Body of pancreas (tissue), 4 donors: Measurements from ENCODE around the gene WDFY4. TPM values are rescaled to one million over a fixed set of nuclear protein-coding genes. Genes with fewer than 3 reads are reported as not detected.

Source experiments
- ATAC-seq: fragments of 150-250 bp; one replicate; pipeline ENCODE4 v1.9.1; 2016
- DNase-seq, 4 donors: peaks; one replicate each; pipeline ENCODE4 v3.0.0-alpha.2; 2019
- H3K27ac ChIP-seq, 4 donors: fragments of 200-600 bp; sonication (generic); 1 replicate in 3 of 4; 2 replicates in 1 of 4; pipeline versions ENCODE4 v1.5.1 to v1.6.1; 2016 to 2019; ENCODE audit warnings: mild to moderate bottlenecking in 1 of 4, mixed read lengths in 1 of 4, moderate library complexity in 1 of 4
- H3K27me3 ChIP-seq, 2 donors: fragments of 200-600 bp; sonication (generic); one replicate each; pipeline ENCODE4 v1.6.0; 2016; ENCODE audit warnings: mild to moderate bottlenecking in 1 of 2
- H3K36me3 ChIP-seq, 2 donors: fragments of 200-600 bp; sonication (generic); replicated peaks in 1 of 2; 2 replicates each; pipeline ENCODE4 v1.5.1; 2016; ENCODE audit warnings: low read depth in 2 of 2; ENCODE audit not compliant: insufficient read depth in 1 of 2
- H3K4me1 ChIP-seq: fragments of 200-600 bp; sonication (generic); one replicate; pipeline ENCODE4 v1.6.0; 2016
- H3K4me3 ChIP-seq, 2 donors: fragments of 200-600 bp; sonication (generic); 1 replicate in 1 of 2; 2 replicates in 1 of 2; pipeline ENCODE4 v1.5.1; 2016 to 2019
- H3K9me3 ChIP-seq, 3 donors: fragments of 200-600 bp; sonication (generic); 1 replicate in 2 of 3; 2 replicates in 1 of 3; pipeline ENCODE4 v1.5.1; 2016
- POLR2A ChIP-seq, 3 donors: fragments of 450-650 bp; IDR thresholded peaks; one replicate each; pipeline ENCODE4 v1.6.1; 2016; ENCODE audit warnings: antibody characterized with exemption in 3 of 3, mild to moderate bottlenecking in 2 of 3
- WGBS, 2 donors: methylation state at CpG; one replicate each; pipeline ENCODE4 v1.1.5; 2017; 5-methylcytosine and 5-hydroxymethylcytosine counted together
- intact Hi-C: fragments of 100-400 bp; cut with DNase I; formaldehyde crosslinking; loops from one replicate; pipeline ENCODE4 v1.15.1; 2023
- total RNA-seq, 2 donors: library from RNA; depleted of rRNA; stranded (reverse); fragments of >200 nt; gene quantifications; one replicate each; pipeline ENCODE4 v1.1.0, GENCODE V29; 2016
- TF ChIP-seq, protein P1 (sequence below), 7 experiments: fragments of 450-650 bp in 4 of 7; fragments of 200-600 bp in 3 of 7; sonication (generic) in 3 of 7; IDR thresholded peaks; one replicate each; pipeline ENCODE4 v1.5.1; 2016 to 2019; ENCODE audit warnings: antibody characterized with exemption in 7 of 7

The WDFY4 gene
- total RNA-seq, 2 donors from 2014 or later = 0.66 to 2.3 TPM

DNA sequence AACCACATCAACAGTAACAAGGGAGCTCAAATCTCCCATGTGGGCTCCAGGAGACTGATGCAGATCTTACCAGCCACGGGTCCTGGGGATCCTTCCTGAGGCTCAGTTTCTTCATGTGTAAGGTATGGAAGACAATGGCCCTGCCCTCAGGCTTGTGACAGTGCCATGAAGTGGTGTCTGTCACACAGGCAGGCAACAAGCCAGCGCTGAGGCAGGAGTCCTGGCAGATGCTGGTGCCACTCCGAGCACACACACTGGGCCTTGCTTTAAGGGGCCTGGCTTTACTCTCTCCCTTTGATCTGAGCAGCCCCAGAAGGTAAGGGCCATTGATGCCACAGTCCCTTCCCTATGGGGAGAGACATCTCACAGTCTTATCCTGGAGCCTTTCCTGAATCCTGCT is 283.4 kb downstream of the WDFY4 start:
- Histone ChIP-seq H3K9me3 (no peaks in the 10 kb centered on the region), H3K27ac (no peak overlapping the region), H3K4me1 (no peaks in the 10 kb centered on the region), H3K27me3 (no peaks in the 10 kb centered on the region), H3K36me3 (no peaks in the 10 kb centered on the region), H3K4me3 (no peak overlapping the region)
- 71 to 77% methylated on average over 2 to 3 of the region's 3 CpGs for WGBS, 2 donors
- DNase-seq (no peak), ATAC-seq (no peak)
- TF ChIP-seq, protein P1, sequence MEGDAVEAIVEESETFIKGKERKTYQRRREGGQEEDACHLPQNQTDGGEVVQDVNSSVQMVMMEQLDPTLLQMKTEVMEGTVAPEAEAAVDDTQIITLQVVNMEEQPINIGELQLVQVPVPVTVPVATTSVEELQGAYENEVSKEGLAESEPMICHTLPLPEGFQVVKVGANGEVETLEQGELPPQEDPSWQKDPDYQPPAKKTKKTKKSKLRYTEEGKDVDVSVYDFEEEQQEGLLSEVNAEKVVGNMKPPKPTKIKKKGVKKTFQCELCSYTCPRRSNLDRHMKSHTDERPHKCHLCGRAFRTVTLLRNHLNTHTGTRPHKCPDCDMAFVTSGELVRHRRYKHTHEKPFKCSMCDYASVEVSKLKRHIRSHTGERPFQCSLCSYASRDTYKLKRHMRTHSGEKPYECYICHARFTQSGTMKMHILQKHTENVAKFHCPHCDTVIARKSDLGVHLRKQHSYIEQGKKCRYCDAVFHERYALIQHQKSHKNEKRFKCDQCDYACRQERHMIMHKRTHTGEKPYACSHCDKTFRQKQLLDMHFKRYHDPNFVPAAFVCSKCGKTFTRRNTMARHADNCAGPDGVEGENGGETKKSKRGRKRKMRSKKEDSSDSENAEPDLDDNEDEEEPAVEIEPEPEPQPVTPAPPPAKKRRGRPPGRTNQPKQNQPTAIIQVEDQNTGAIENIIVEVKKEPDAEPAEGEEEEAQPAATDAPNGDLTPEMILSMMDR (IDR thresholded peaks at IDR 0.05) = no peak
- no peak for TF ChIP-seq POLR2A (IDR thresholded peaks at IDR 0.05)
- intact Hi-C loops = no loop called here

DNA sequence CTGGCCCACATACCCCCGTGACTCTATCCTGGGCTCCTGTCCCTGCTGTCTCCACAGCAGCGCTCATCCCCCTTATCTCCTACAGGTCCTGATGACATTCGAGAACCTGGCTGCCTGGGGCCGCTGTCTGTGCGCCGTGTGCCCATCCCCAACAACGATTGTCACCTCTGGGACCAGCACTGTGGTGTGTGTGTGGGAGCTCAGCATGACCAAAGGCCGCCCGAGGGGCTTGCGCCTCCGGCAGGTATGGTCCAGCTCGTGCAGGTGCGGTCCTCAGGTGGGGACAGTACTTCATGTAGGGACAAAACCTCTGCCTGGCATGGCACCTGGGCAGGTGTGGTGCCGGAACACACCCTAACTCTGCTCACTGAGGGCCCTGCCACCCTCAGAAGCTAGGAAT is 285.4 kb downstream of the WDFY4 start:
- no peak overlapping the region for H3K27ac ChIP-seq
- H3K4me3 ChIP-seq = no peak overlapping the region
- no peak for DNase-seq
- intact Hi-C loops = no loop called here
- H3K27me3 ChIP-seq = no peaks in the 10 kb centered on the region
- ATAC-seq = no peak
- no peaks in the 10 kb centered on the region for H3K4me1 ChIP-seq
- TF ChIP-seq, protein P1 (IDR thresholded peaks at IDR 0.05) = no peak
- TF ChIP-seq POLR2A (IDR thresholded peaks at IDR 0.05) = no peak
- H3K36me3 ChIP-seq = no peaks in the 10 kb centered on the region
- H3K9me3 ChIP-seq = no peaks in the 10 kb centered on the region
- 71 to 82% methylated on average over 12 to 14 of the region's 14 CpGs for WGBS, 2 donors

DNA sequence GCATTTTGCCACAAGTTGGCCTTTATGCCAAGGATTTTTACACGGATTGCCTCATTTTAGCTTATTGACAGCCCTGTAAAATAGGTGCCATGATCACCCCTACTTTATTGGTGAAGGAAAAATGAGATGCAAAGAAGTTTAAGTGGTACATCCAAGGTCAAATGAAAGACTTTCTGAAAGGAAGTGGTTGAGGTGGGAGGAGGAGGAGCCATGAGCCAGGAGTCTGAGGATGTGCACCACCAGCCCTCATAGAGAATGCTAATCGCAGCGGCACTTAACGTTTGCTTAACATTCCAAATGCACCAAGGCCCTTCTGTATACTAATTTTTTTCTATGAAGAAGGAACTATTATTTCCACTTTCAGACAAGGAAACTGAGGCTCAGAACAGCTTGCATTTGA is 286.0 kb downstream of the WDFY4 start:
- H3K27ac ChIP-seq = no peak overlapping the region
- no peak for TF ChIP-seq POLR2A (IDR thresholded peaks at IDR 0.05)
- TF ChIP-seq, protein P1 (IDR thresholded peaks at IDR 0.05) = no peak
- H3K4me3 ChIP-seq = no peak overlapping the region
- no peak for ATAC-seq
- no peaks in the 10 kb centered on the region for H3K9me3 ChIP-seq
- H3K36me3 ChIP-seq = no peaks in the 10 kb centered on the region
- no peaks in the 10 kb centered on the region for H3K27me3 ChIP-seq
- no peaks in the 10 kb centered on the region for H3K4me1 ChIP-seq
- intact Hi-C loops = no loop called here
- WGBS, 2 donors = 70 to 71% methylated on average over 4 of the region's 4 CpGs
- no peak for DNase-seq

DNA sequence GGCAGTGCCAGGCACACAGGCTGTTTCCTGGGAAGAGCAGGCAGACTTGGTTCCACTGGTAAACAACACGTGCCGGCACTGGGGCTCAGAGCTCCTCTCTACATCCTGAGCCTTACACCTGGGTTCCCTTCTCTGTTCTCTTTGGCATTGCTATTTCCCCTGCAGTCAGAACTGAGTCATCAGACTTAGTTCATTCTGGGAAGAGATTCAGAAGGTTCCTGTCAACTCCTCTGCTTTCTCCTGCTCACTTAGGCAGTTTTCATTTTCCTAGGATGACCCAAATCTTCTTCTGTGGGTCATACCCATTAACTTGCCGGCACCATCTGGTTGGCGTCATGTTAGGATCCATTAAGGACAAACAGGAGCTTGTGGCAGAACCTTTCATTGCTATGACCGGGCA is 288.4 kb downstream of the WDFY4 start:
- ATAC-seq (no peak), DNase-seq (no peak)
- Histone ChIP-seq H3K9me3 (no peaks in the 10 kb centered on the region), H3K4me1 (no peaks in the 10 kb centered on the region), H3K4me3 (no peak overlapping the region), H3K36me3 (no peaks in the 10 kb centered on the region), H3K27ac (no peak overlapping the region), H3K27me3 (no peaks in the 10 kb centered on the region)
- WGBS, 2 donors = 60 to 64% methylated on average over 5 of the region's 5 CpGs
- TF ChIP-seq POLR2A (IDR thresholded peaks at IDR 0.05) = no peak
- TF ChIP-seq, protein P1 (IDR thresholded peaks at IDR 0.05) = no peak
- intact Hi-C loops = no loop called here

DNA sequence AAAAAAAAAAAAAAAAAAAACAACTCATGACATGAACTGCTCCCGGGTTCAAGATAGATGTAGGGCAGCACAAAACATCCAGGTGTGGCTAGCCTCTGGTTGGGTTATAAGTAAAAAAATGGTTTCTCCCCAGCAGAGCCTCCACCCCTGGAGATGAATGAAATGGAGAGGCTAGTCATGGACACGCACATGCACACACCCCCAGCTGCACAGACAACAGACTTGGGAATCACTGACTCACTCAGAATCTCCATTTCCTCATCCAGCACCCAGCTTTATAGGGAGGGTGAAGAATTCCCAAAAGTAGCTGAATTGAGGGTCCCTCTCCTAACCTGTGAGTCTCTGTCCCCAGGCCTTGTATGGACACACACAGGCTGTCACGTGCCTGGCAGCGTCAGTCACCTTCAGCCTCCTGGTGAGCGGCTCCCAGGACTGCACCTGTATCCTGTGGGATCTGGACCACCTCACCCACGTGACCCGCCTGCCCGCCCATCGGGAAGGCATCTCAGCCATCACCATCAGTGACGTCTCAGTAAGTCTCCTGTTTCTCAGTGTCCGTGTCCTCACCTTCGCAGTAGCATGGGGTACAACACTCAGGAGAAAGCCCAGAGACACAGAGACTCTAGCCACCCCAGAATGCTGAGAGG is 290.0 kb downstream of the WDFY4 start:
- H3K27ac ChIP-seq = no peak overlapping the region
- H3K4me3 ChIP-seq = no peak overlapping the region
- TF ChIP-seq POLR2A (IDR thresholded peaks at IDR 0.05) = no peak
- TF ChIP-seq, protein P1 (IDR thresholded peaks at IDR 0.05) = no peak
- WGBS, 2 donors = 61 to 73% methylated on average over 12 of the region's 12 CpGs
- DNase-seq = no peak
- no peaks in the 10 kb centered on the region for H3K4me1 ChIP-seq
- intact Hi-C loops = no loop called here
- H3K9me3 ChIP-seq = no peaks in the 10 kb centered on the region
- ATAC-seq = no peak
- H3K27me3 ChIP-seq = no peaks in the 10 kb centered on the region
- no peaks in the 10 kb centered on the region for H3K36me3 ChIP-seq
